ENCODE results near the gene DIS3.
A peak's percentile ranks its signal among the peaks of the same experiment; 100 is the strongest.

Gene DIS3

DNA sequence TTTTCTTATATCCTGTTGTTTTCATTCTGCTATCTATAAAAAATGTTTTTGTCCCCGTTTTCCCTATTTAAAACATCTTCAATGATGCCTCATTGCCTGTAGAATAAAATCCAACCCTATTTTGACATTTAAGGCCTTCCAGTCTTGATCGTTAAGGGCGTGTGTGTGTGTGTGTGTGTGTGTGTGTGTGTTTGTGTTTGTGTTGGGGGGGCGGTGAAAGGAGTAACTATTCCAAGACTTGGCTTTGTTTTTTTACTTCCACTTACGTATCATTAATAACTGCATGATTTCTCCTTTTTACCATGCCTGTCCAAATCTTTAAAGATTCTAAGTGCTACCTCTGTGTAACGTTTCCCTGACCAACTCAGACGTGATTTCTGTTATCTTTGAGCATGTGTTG is 1.0 kb upstream of the DIS3 start:
- Histone ChIP-seq H3K36me3 (ENCODE audit: control insufficient read depth in 4 of 4, insufficient read depth in 4 of 4, low read length in 3 of 4) (peaks cover 6 to 16% (median 12%) of the 10 kb centered on the region in 4 experiments), H3K27ac (ENCODE audit: insufficient read depth in 1 of 2, low read depth in 1 of 2, low read length in 2 of 2, poor library complexity in 1 of 2, severe bottlenecking in 2 of 2) (peak overlapping the region; percentile 93 to 96), H3K4me1 (ENCODE audit: control extremely low read depth in 1 of 4, control insufficient read depth in 4 of 4, insufficient read depth in 4 of 4, low read length in 3 of 4) (peaks cover 15 to 37% (median 18%) of the 10 kb centered on the region in 4 experiments), H3K9me3 (ENCODE audit: control extremely low read depth in 1 of 5, control insufficient read depth in 4 of 5, insufficient read depth in 2 of 5, low read depth in 1 of 5, low read length in 4 of 5) (no peaks in the 10 kb centered on the region), H3K4me3 (ENCODE audit: control insufficient read depth in 1 of 7, extremely low read depth in 1 of 7, insufficient read depth in 4 of 7, low read depth in 2 of 7, low read length in 6 of 7) (peak overlapping the region in 6 of 7 experiments; percentile 86 to 99 (median 95)), H3K27me3 (replicated peaks in 2 of 5; ENCODE audit: control insufficient read depth in 4 of 5, insufficient read depth in 5 of 5, low read length in 4 of 5) (no peaks in the 10 kb centered on the region)
- DNase-seq, result peak; percentile 22 to 62 (median 41)
- no CpG with 5 or more reads among the region's 7 CpGs for WGBS (ENCODE audit: insufficient coverage)
- ChIA-PET CTCF (no interaction called here), POLR2A (no interaction called here)

DNA sequence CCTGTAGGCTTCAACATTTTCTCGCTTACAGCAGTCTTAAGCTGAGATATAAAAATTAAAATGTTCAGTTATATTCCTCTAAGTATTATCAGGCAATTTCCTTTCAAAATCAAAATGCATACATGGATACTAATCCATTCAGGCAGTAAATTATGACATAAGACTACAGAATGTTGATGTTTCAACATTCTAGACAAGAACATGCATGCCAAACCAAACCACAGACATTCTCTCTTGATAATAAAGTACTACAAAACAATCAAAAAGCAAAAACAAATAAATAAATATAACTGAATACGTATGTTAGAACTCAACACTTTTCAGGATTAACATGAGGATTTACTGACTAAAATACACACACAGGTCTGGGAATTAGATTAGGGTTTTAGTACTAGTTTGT is 7.7 kb downstream of the DIS3 start:
- ChIA-PET POLR2A (no interaction called here), CTCF (no interaction called here)
- H3K4me3 ChIP-seq (ENCODE audit: control insufficient read depth in 1 of 7, extremely low read depth in 1 of 7, insufficient read depth in 4 of 7, low read depth in 2 of 7, low read length in 6 of 7), result no peak overlapping the region
- no peaks in the 10 kb centered on the region for H3K27me3 ChIP-seq (replicated peaks in 2 of 5; ENCODE audit: control insufficient read depth in 4 of 5, insufficient read depth in 5 of 5, low read length in 4 of 5)
- H3K36me3 ChIP-seq (ENCODE audit: control insufficient read depth in 4 of 4, insufficient read depth in 4 of 4, low read length in 3 of 4), result peaks cover 32 to 91% (median 62%) of the 10 kb centered on the region in 4 experiments
- no peak overlapping the region for H3K27ac ChIP-seq (ENCODE audit: insufficient read depth in 1 of 2, low read depth in 1 of 2, low read length in 2 of 2, poor library complexity in 1 of 2, severe bottlenecking in 2 of 2)
- peaks cover 0 to 1% (median 0%) of the 10 kb centered on the region in 4 experiments for H3K4me1 ChIP-seq (ENCODE audit: control extremely low read depth in 1 of 4, control insufficient read depth in 4 of 4, insufficient read depth in 4 of 4, low read length in 3 of 4)
- DNase-seq, result no peak
- H3K9me3 ChIP-seq (ENCODE audit: control extremely low read depth in 1 of 5, control insufficient read depth in 4 of 5, insufficient read depth in 2 of 5, low read depth in 1 of 5, low read length in 4 of 5), result no peaks in the 10 kb centered on the region
- no CpG with 5 or more reads among the region's 2 CpGs for WGBS (ENCODE audit: insufficient coverage)

DNA sequence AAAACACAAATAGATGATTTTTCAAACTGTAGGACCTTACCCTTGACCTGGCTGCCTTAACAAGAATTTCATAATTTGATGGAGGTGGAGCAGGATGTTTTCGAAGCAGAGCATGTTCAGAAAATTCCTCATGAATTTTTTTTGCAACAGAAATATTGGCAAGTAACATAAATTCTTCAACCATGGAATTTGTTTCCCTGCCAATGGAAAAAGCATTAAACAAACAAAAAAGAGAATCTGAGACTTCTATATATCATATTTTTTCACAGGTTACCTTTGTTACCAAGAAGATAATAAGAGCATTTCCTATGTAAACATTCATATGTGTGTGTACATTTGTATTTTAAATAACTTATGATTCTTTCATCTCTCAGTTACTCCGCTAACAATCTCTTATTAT is 18.3 kb downstream of the DIS3 start:
- ChIA-PET POLR2A (no interaction called here), CTCF (no interaction called here)
- no peaks in the 10 kb centered on the region for H3K9me3 ChIP-seq (ENCODE audit: control extremely low read depth in 1 of 5, control insufficient read depth in 4 of 5, insufficient read depth in 2 of 5, low read depth in 1 of 5, low read length in 4 of 5)
- WGBS (ENCODE audit: insufficient coverage), result no CpG with 5 or more reads among the region's 2 CpGs
- H3K4me3 ChIP-seq (ENCODE audit: control insufficient read depth in 1 of 7, extremely low read depth in 1 of 7, insufficient read depth in 4 of 7, low read depth in 2 of 7, low read length in 6 of 7), result no peak overlapping the region
- no peak overlapping the region for H3K27ac ChIP-seq (ENCODE audit: insufficient read depth in 1 of 2, low read depth in 1 of 2, low read length in 2 of 2, poor library complexity in 1 of 2, severe bottlenecking in 2 of 2)
- DNase-seq, result no peak
- peaks cover 23 to 95% (median 60%) of the 10 kb centered on the region in 4 experiments for H3K36me3 ChIP-seq (ENCODE audit: control insufficient read depth in 4 of 4, insufficient read depth in 4 of 4, low read length in 3 of 4)
- H3K4me1 ChIP-seq (ENCODE audit: control extremely low read depth in 1 of 4, control insufficient read depth in 4 of 4, insufficient read depth in 4 of 4, low read length in 3 of 4), result no peaks in the 10 kb centered on the region
- no peaks in the 10 kb centered on the region for H3K27me3 ChIP-seq (replicated peaks in 2 of 5; ENCODE audit: control insufficient read depth in 4 of 5, insufficient read depth in 5 of 5, low read length in 4 of 5)

DNA sequence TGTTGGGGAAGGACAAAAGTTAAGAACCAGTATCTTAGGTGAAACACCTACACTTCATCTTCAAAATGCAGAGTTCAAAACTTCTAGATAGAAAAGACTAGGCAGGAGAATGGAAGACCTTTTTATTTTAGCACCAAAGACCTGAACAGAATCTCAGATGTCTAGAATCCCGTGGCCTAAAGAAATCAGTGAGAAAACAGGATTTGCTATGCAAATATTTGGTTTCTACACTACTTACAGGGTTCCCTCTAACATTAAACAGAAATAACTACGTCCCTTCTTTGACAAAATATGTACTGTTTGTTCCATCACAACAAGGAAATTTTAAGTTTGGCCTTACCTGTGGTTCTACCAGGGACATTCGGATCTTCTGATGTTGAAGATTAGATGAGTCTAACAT is 21.5 kb downstream of the DIS3 start:
- Histone ChIP-seq H3K27me3 (replicated peaks in 2 of 5; ENCODE audit: control insufficient read depth in 4 of 5, insufficient read depth in 5 of 5, low read length in 4 of 5) (no peaks in the 10 kb centered on the region), H3K9me3 (ENCODE audit: control extremely low read depth in 1 of 5, control insufficient read depth in 4 of 5, insufficient read depth in 2 of 5, low read depth in 1 of 5, low read length in 4 of 5) (no peaks in the 10 kb centered on the region), H3K4me1 (ENCODE audit: control extremely low read depth in 1 of 4, control insufficient read depth in 4 of 4, insufficient read depth in 4 of 4, low read length in 3 of 4) (no peaks in the 10 kb centered on the region), H3K27ac (ENCODE audit: insufficient read depth in 1 of 2, low read depth in 1 of 2, low read length in 2 of 2, poor library complexity in 1 of 2, severe bottlenecking in 2 of 2) (no peak overlapping the region), H3K36me3 (ENCODE audit: control insufficient read depth in 4 of 4, insufficient read depth in 4 of 4, low read length in 3 of 4) (peaks cover 30 to 93% (median 62%) of the 10 kb centered on the region in 4 experiments), H3K4me3 (ENCODE audit: control insufficient read depth in 1 of 7, extremely low read depth in 1 of 7, insufficient read depth in 4 of 7, low read depth in 2 of 7, low read length in 6 of 7) (no peak overlapping the region)
- CTCF ChIA-PET, result no interaction called here
- WGBS (ENCODE audit: insufficient coverage), result 100% methylated on average over 2 of the region's 3 CpGs
- POLR2A ChIA-PET, result no interaction called here
- DNase-seq, result no peak

DNA sequence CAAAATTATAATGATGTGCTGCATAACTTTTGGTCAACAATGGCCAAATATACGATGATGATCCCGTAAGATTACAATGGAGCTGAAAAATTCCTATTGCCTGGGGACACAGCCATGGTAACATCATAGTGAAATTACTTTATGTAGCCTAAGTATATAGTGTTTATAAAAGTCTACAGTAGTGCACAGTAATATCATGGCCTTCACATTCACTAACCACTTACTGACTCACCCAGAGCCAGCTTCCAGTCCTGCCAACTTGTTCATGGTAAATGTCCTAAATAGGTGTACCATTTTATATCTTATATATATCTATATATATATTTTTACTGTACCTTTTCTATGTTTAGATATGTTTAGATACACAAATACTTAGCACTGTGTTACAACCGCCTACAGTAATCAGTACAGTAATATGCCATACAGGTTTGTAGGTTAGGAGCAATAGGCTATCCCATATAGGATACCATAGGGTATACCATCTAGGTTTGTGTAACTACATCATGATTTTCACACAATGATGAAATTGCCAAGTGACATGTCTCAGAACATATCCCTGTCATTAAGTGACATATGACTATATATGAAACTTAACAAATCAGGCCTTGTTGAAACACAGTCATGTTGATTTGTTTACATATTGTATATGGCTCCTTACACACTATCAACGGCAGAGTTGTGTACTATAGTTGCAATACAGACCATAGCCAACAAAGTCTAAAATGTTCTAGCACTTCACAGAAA is 23.7 kb downstream of the DIS3 start:
- no peaks in the 10 kb centered on the region for H3K4me1 ChIP-seq (ENCODE audit: control extremely low read depth in 1 of 4, control insufficient read depth in 4 of 4, insufficient read depth in 4 of 4, low read length in 3 of 4)
- POLR2A ChIA-PET, result no interaction called here
- no CpG with 5 or more reads among the region's 4 CpGs for WGBS (ENCODE audit: insufficient coverage)
- DNase-seq, result no peak
- no peak overlapping the region for H3K27ac ChIP-seq (ENCODE audit: insufficient read depth in 1 of 2, low read depth in 1 of 2, low read length in 2 of 2, poor library complexity in 1 of 2, severe bottlenecking in 2 of 2)
- CTCF ChIA-PET, result no interaction called here
- H3K36me3 ChIP-seq (ENCODE audit: control insufficient read depth in 4 of 4, insufficient read depth in 4 of 4, low read length in 3 of 4), result peaks cover 33 to 92% (median 60%) of the 10 kb centered on the region in 4 experiments
- no peaks in the 10 kb centered on the region for H3K27me3 ChIP-seq (replicated peaks in 2 of 5; ENCODE audit: control insufficient read depth in 4 of 5, insufficient read depth in 5 of 5, low read length in 4 of 5)
- H3K9me3 ChIP-seq (ENCODE audit: control extremely low read depth in 1 of 5, control insufficient read depth in 4 of 5, insufficient read depth in 2 of 5, low read depth in 1 of 5, low read length in 4 of 5), result no peaks in the 10 kb centered on the region
- no peak overlapping the region for H3K4me3 ChIP-seq (ENCODE audit: control insufficient read depth in 1 of 7, extremely low read depth in 1 of 7, insufficient read depth in 4 of 7, low read depth in 2 of 7, low read length in 6 of 7)

DNA sequence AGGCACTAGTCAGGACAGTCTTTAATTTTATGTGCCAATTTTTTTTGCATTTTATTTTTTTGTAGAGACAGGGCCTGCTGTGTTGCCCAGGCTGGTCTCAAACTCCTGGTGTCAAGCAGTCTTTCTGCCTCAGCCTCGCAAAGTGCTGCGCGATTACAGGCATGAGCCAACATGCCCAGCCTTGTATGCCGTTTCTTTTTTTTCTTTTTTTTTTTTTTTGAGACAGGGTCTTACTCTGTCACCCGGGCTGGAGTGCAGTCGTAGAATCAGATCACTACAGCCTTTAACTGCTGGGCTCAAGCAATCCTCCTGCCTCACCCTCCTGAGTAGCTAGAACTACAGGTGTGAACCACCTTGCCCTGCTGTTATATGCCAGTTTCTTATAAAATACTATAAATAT is 27.6 kb downstream of the DIS3 start:
- no peak overlapping the region for H3K27ac ChIP-seq (ENCODE audit: insufficient read depth in 1 of 2, low read depth in 1 of 2, low read length in 2 of 2, poor library complexity in 1 of 2, severe bottlenecking in 2 of 2)
- no peaks in the 10 kb centered on the region for H3K4me1 ChIP-seq (ENCODE audit: control extremely low read depth in 1 of 4, control insufficient read depth in 4 of 4, insufficient read depth in 4 of 4, low read length in 3 of 4)
- CTCF ChIA-PET, result no interaction called here
- no peak for DNase-seq
- H3K36me3 ChIP-seq (ENCODE audit: control insufficient read depth in 4 of 4, insufficient read depth in 4 of 4, low read length in 3 of 4), result peaks cover 34 to 86% (median 60%) of the 10 kb centered on the region in 4 experiments
- H3K9me3 ChIP-seq (ENCODE audit: control extremely low read depth in 1 of 5, control insufficient read depth in 4 of 5, insufficient read depth in 2 of 5, low read depth in 1 of 5, low read length in 4 of 5), result peaks cover 0 to 2% (median 0%) of the 10 kb centered on the region in 5 experiments
- POLR2A ChIA-PET, result no interaction called here
- no peaks in the 10 kb centered on the region for H3K27me3 ChIP-seq (replicated peaks in 2 of 5; ENCODE audit: control insufficient read depth in 4 of 5, insufficient read depth in 5 of 5, low read length in 4 of 5)
- 97% methylated on average over 6 of the region's 6 CpGs for WGBS (ENCODE audit: insufficient coverage)
- H3K4me3 ChIP-seq (ENCODE audit: control insufficient read depth in 1 of 7, extremely low read depth in 1 of 7, insufficient read depth in 4 of 7, low read depth in 2 of 7, low read length in 6 of 7), result no peak overlapping the region

DNA sequence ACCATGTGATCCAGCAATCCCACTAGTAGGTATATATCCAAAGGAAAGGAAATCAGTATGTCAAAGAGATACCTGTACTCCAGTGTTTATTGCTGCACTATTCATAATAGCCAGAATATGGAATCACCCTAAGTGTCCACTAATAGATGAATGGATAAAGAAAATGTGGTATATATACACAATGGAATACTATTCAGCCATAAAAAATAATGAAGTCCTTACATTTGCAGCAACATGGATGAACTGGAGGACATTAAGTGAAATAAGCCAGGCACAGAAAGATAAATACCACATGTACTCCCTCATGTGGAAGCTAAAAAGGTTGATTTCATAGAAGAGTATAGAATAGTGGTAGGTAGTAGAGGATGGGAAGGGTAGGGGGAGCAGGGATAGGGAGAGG is 30.5 kb downstream of the DIS3 start:
- no peak for DNase-seq
- Histone ChIP-seq H3K9me3 (ENCODE audit: control extremely low read depth in 1 of 5, control insufficient read depth in 4 of 5, insufficient read depth in 2 of 5, low read depth in 1 of 5, low read length in 4 of 5) (peaks cover 0 to 2% (median 0%) of the 10 kb centered on the region in 5 experiments), H3K4me1 (ENCODE audit: control extremely low read depth in 1 of 4, control insufficient read depth in 4 of 4, insufficient read depth in 4 of 4, low read length in 3 of 4) (no peaks in the 10 kb centered on the region), H3K36me3 (ENCODE audit: control insufficient read depth in 4 of 4, insufficient read depth in 4 of 4, low read length in 3 of 4) (peaks cover 28 to 84% (median 63%) of the 10 kb centered on the region in 4 experiments), H3K27me3 (replicated peaks in 2 of 5; ENCODE audit: control insufficient read depth in 4 of 5, insufficient read depth in 5 of 5, low read length in 4 of 5) (no peaks in the 10 kb centered on the region), H3K4me3 (ENCODE audit: control insufficient read depth in 1 of 7, extremely low read depth in 1 of 7, insufficient read depth in 4 of 7, low read depth in 2 of 7, low read length in 6 of 7) (no peak overlapping the region), H3K27ac (ENCODE audit: insufficient read depth in 1 of 2, low read depth in 1 of 2, low read length in 2 of 2, poor library complexity in 1 of 2, severe bottlenecking in 2 of 2) (no peak overlapping the region)
- CTCF ChIA-PET, result interaction anchor here (0.6 to 1.6 kb wide), 5 partner anchors 10 to 47 kb away, joined by 3 to 4 read pairs (median 3); no protein-coding TSS in a partner anchor
- POLR2A ChIA-PET, result no interaction called here

Measured in common myeloid progenitor, CD34-positive (primary cell).